ENCODE results near the gene LCA5L. TPM values are rescaled to one million over a fixed set of nuclear protein-coding genes. Genes with fewer than 3 reads are reported as not detected.

The LCA5L gene
- polyA plus RNA-seq, 2 of the 4 experiments (the other 2 are of a cell fraction), result 0.90 to 2.8 TPM

- CTCF ChIA-PET, result no interaction called here
- Histone ChIP-seq H3K4me2 (no peak overlapping the region), H3K4me3 (no peak overlapping the region), H3K4me1 (no peaks in the 10 kb centered on the region), H3K9me3 (no peaks in the 10 kb centered on the region), H3K27ac (no peak overlapping the region)
- POLR2A ChIA-PET, result no interaction called here
- no peak for TF ChIP-seq POLR2AphosphoS2 (conservative IDR thresholded peaks at IDR 0.05; ENCODE audit: low read length)
- no peak for TF ChIP-seq ESRRA (IDR thresholded peaks at IDR 0.05; ENCODE audit: borderline replicate concordance, low read length)
- no peak for TF ChIP-seq ZFP36 (IDR thresholded peaks at IDR 0.05; ENCODE audit: borderline replicate concordance, partially characterized antibody)
- no peak for TF ChIP-seq CBX2 (IDR thresholded peaks at IDR 0.05; ENCODE audit: borderline replicate concordance, low read depth)
- no peak for TF ChIP-seq ELK1 (IDR thresholded peaks at IDR 0.05; ENCODE audit: low read depth, low read length)
- FAIRE-seq (no peak), DNase-seq (ENCODE audit: low read depth in 1 of 2, low spot score in 1 of 2) (no peak), ATAC-seq (no peak)
- WGBS (ENCODE audit: missing lambda C conversion rate), result 54% methylated on average over 4 of the region's 4 CpGs
Observed at GRCh38 chr21:39434950-39435349, 10.6 kb downstream of the LCA5L start.

- ChIA-PET POLR2A (no interaction called here), CTCF (interaction anchor here (0.6 to 4.4 kb wide), 2 partner anchors 10 to 13 kb away, joined by 3 to 29 read pairs; no protein-coding TSS in a partner anchor)
- no peak overlapping the region for H3K27ac ChIP-seq
- FAIRE-seq (no peak), DNase-seq (ENCODE audit: low read depth in 1 of 2, low spot score in 1 of 2) (no peak), ATAC-seq (no peak)
- 83% methylated on average over 2 of the region's 2 CpGs for WGBS (ENCODE audit: missing lambda C conversion rate)
- no peak for TF ChIP-seq EHMT2 (IDR thresholded peaks at IDR 0.05; ENCODE audit: low read depth)
- no peak for TF ChIP-seq TFCP2L1 (CRISPR knock-in tag; IDR thresholded peaks at IDR 0.05)
- TF ChIP-seq EP300 (IDR thresholded peaks at IDR 0.05), result no peak
- TF ChIP-seq HDAC2 (IDR thresholded peaks at IDR 0.05), result no peak
- TF ChIP-seq POLR2AphosphoS2 (conservative IDR thresholded peaks at IDR 0.05; ENCODE audit: low read length), result no peak
- no peak for TF ChIP-seq E2F6 (IDR thresholded peaks at IDR 0.05; ENCODE audit: borderline replicate concordance, low read depth)
- TF ChIP-seq NR3C1 (IDR thresholded peaks at IDR 0.05), result no peak
- no peak for TF ChIP-seq FOSB (CRISPR knock-in tag; IDR thresholded peaks at IDR 0.05)
- no peak for TF ChIP-seq POLR2A (IDR thresholded peaks at IDR 0.05; ENCODE audit: low read length)
- no peak for TF ChIP-seq RAD21 (conservative IDR thresholded peaks at IDR 0.05 in 1 of 2, IDR thresholded peaks at IDR 0.05 in 1 of 2)
- TF ChIP-seq HOXA7 (CRISPR knock-in tag; IDR thresholded peaks at IDR 0.05), result no peak
- TF ChIP-seq EHF (CRISPR knock-in tag; IDR thresholded peaks at IDR 0.05), result no peak
- TF ChIP-seq FOSL2 (IDR thresholded peaks at IDR 0.05), result no peak
- TF ChIP-seq FOSL2 (CRISPR knock-in tag; IDR thresholded peaks at IDR 0.05), result no peak
- no peak for TF ChIP-seq JUN (IDR thresholded peaks at IDR 0.05)
- TF ChIP-seq SMC3 (IDR thresholded peaks at IDR 0.05), result no peak
- TF ChIP-seq KDM1A (IDR thresholded peaks at IDR 0.05; ENCODE audit: low read depth), result no peak
- no peak for TF ChIP-seq ATOH8 (CRISPR knock-in tag; IDR thresholded peaks at IDR 0.05; ENCODE audit: low read depth)
- TF ChIP-seq GATA3 (IDR thresholded peaks at IDR 0.05; ENCODE audit: borderline replicate concordance), result no peak
- no peak for TF ChIP-seq CHD4 (IDR thresholded peaks at IDR 0.05; ENCODE audit: borderline replicate concordance)
- H3K4me2 ChIP-seq, result no peak overlapping the region
- H3K9me3 ChIP-seq, result no peaks in the 10 kb centered on the region
- H3K4me1 ChIP-seq, result no peaks in the 10 kb centered on the region
- no peak overlapping the region for H3K4me3 ChIP-seq
Observed at GRCh38 chr21:39430954-39431353, 14.6 kb downstream of the LCA5L start.

- ChIA-PET CTCF (interaction anchor here (0.6 to 4.4 kb wide), 2 partner anchors 10 to 14 kb away, joined by 3 to 29 read pairs; no protein-coding TSS in a partner anchor), POLR2A (no interaction called here)
- no peak overlapping the region for H3K4me3 ChIP-seq
- no peak overlapping the region for H3K27ac ChIP-seq
- H3K4me2 ChIP-seq, result no peak overlapping the region
- H3K4me1 ChIP-seq, result no peaks in the 10 kb centered on the region
- FAIRE-seq (no peak), ATAC-seq (no peak), DNase-seq (ENCODE audit: low read depth in 1 of 2, low spot score in 1 of 2) (no peak)
- WGBS (ENCODE audit: missing lambda C conversion rate), result 69% methylated on average over 4 of the region's 4 CpGs
- H3K9me3 ChIP-seq, result no peaks in the 10 kb centered on the region
- TF ChIP-seq ZNF302 (CRISPR knock-in tag; IDR thresholded peaks at IDR 0.05), result no peak
- TF ChIP-seq E2F6 (IDR thresholded peaks at IDR 0.05; ENCODE audit: borderline replicate concordance, low read depth), result no peak
- TF ChIP-seq MAFK (IDR thresholded peaks at IDR 0.05; ENCODE audit: partially characterized antibody), result no peak
- TF ChIP-seq ZSCAN20 (CRISPR knock-in tag; IDR thresholded peaks at IDR 0.05), result no peak
- TF ChIP-seq HOXB13 (CRISPR knock-in tag; IDR thresholded peaks at IDR 0.05; ENCODE audit: low read depth), result no peak
- no peak for TF ChIP-seq PHF8 (IDR thresholded peaks at IDR 0.05; ENCODE audit: borderline replicate concordance, low read depth)
- TF ChIP-seq HDAC2 (IDR thresholded peaks at IDR 0.05), result no peak
- no peak for TF ChIP-seq JUNB (IDR thresholded peaks at IDR 0.05)
- TF ChIP-seq HMGXB4 (CRISPR knock-in tag; IDR thresholded peaks at IDR 0.05; ENCODE audit: borderline replicate concordance), result no peak
- no peak for TF ChIP-seq MYC (IDR thresholded peaks at IDR 0.05; ENCODE audit: borderline replicate concordance, low read length)
- TF ChIP-seq FOXS1 (CRISPR knock-in tag; IDR thresholded peaks at IDR 0.05), result no peak
- TF ChIP-seq NR3C1 (IDR thresholded peaks at IDR 0.05), result no peak
Observed at GRCh38 chr21:39430457-39430856, 15.1 kb downstream of the LCA5L start.

Data from A549 (cell line).